ENCODE results near the gene CHCT1.

CHCT1 gene

GRCh38 chr17:60443713-60444112 lies 21.4 kb downstream of the CHCT1 start:
- no peak for DNase-seq

- DNase-seq, result no peak
These were observed 22.9 kb downstream of the CHCT1 start for GRCh38 chr17:60445144-60445543.

- no peak for DNase-seq
These were observed 25.1 kb downstream of the CHCT1 start for GRCh38 chr17:60447375-60447774.

- DNase-seq, result no peak
These were observed 28.8 kb downstream of the CHCT1 start for GRCh38 chr17:60451071-60451470.

GRCh38 chr17:60451965-60452364 lies 29.7 kb downstream of the CHCT1 start:
- DNase-seq, result no peak

GRCh38 chr17:60455378-60455777 lies 33.1 kb downstream of the CHCT1 start:
- no peak for DNase-seq

- DNase-seq, result no peak
These were observed 34.9 kb downstream of the CHCT1 start for GRCh38 chr17:60457148-60457547.

GRCh38 chr17:60461584-60461983 lies 39.3 kb downstream of the CHCT1 start:
- no peak for DNase-seq

GRCh38 chr17:60463157-60463835 lies 41.0 kb downstream of the CHCT1 start:
- DNase-seq, result no peak

GRCh38 chr17:60464343-60464742 lies 42.1 kb downstream of the CHCT1 start:
- DNase-seq, result no peak

GRCh38 chr17:60468371-60468770 lies 46.1 kb downstream of the CHCT1 start:
- no peak for DNase-seq

- DNase-seq, result no peak
These were observed 49.2 kb downstream of the CHCT1 start for GRCh38 chr17:60471451-60471850.

- no peak for DNase-seq
These were observed 50.2 kb downstream of the CHCT1 start for GRCh38 chr17:60472449-60472848.

- DNase-seq, result no peak
These were observed 51.5 kb downstream of the CHCT1 start for GRCh38 chr17:60473788-60474187.

Data from Kasumi-1 (cell line).